Measurements from ENCODE around the gene CARD9.

- TF ChIP-seq SMC3 (IDR thresholded peaks at IDR 0.05; ENCODE audit: low read depth, low read length) (no peak), CTCF (IDR thresholded peaks at IDR 0.05) (no peak), RFX5 (IDR thresholded peaks at IDR 0.05; ENCODE audit: low read length) (no peak), TAF1 (IDR thresholded peaks at IDR 0.05; ENCODE audit: borderline replicate concordance, low read depth, low read length) (peak; percentile 97), JUND (IDR thresholded peaks at IDR 0.05) (no peak), MXI1 (IDR thresholded peaks at IDR 0.05; ENCODE audit: low read depth, low read length) (peak; percentile 78), SIN3A (IDR thresholded peaks at IDR 0.05; ENCODE audit: borderline replicate concordance, low read depth, low read length) (peak; percentile 76; the same call in 1 of the 2 replicates), YY1 (IDR thresholded peaks at IDR 0.05; ENCODE audit: low read depth) (peak; percentile 97), MAX (IDR thresholded peaks at IDR 0.05; ENCODE audit: low read depth) (peak; percentile 95), ZBTB33 (IDR thresholded peaks at IDR 0.05; ENCODE audit: borderline replicate concordance, low read depth) (no peak), GABPA (IDR thresholded peaks at IDR 0.05; ENCODE audit: low read depth) (peak; percentile 91)
Measured at GRCh38 chr9:136410500-136411287, 37.2 kb upstream of the CARD9 start, which contains the start of the genes ENTR1 and PMPCA.

All from SK-N-SH (cell line).